ENCODE results near the gene SLC4A9. TPM values are rescaled to one million over a fixed set of nuclear protein-coding genes. Genes with fewer than 3 reads are reported as not detected.
A peak's percentile ranks its signal among the peaks of the same experiment; 100 is the strongest.

Gene SLC4A9
- total RNA-seq, 1 donor from 2014 or later, result 0.32 TPM

DNA sequence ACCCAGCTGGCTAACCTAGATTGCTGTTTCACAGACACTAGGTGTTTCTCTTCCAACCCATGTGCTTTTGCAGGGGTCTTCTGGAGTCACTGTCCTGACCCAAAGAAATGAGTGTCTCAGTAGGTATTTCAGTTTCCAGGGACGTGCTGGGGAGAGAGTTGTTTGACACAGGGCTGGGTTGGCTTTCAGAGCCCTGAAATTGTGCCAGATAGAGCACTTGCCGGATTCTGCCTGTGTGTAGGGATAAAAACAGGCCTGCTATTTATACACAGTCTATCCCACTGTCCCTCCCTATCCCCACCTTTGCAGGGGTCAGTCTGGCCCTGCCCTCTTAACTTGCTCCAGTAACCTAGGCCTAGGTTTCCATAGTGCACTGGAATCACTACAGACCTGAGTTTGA is 12.6 kb upstream of the SLC4A9 start:
- ATAC-seq, result no peak
- Histone ChIP-seq H3K4me3 (no peak overlapping the region), H3K36me3 (no peaks in the 10 kb centered on the region), H3K27ac (peak overlapping the region; percentile 77), H3K9me3 (no peaks in the 10 kb centered on the region), H3K27me3 (ENCODE audit: low read depth) (no peaks in the 10 kb centered on the region), H3K4me1 (peaks cover 56% of the 10 kb centered on the region)
- TF ChIP-seq, protein P1, sequence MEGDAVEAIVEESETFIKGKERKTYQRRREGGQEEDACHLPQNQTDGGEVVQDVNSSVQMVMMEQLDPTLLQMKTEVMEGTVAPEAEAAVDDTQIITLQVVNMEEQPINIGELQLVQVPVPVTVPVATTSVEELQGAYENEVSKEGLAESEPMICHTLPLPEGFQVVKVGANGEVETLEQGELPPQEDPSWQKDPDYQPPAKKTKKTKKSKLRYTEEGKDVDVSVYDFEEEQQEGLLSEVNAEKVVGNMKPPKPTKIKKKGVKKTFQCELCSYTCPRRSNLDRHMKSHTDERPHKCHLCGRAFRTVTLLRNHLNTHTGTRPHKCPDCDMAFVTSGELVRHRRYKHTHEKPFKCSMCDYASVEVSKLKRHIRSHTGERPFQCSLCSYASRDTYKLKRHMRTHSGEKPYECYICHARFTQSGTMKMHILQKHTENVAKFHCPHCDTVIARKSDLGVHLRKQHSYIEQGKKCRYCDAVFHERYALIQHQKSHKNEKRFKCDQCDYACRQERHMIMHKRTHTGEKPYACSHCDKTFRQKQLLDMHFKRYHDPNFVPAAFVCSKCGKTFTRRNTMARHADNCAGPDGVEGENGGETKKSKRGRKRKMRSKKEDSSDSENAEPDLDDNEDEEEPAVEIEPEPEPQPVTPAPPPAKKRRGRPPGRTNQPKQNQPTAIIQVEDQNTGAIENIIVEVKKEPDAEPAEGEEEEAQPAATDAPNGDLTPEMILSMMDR (IDR thresholded peaks at IDR 0.05), result no peak
- intact Hi-C loops (cut with DNase I), result loop anchor here (5.0 kb wide), 1 partner anchor 105 kb away; no protein-coding TSS in a partner anchor
- DNase-seq, result no peak

DNA sequence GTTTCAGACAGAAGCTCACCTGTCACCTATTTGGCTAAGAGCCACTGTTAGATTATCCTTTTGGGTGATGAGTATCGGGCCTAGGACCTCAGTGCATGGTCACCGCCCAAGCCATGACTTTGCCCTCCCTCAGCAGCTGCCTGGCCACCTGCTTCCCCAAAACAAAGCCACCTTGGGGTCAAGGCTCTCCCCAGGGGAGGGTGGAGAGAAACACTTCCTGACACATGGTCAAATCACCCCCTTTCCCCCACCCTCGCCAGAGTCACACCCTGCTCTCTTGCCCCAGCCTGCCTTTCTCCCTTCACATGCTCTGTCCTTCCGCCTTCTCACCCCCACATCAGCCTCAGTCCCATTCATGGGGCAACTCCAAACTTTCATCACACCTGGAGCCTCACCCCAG is 11.9 kb upstream of the SLC4A9 start:
- TF ChIP-seq, protein P1 (IDR thresholded peaks at IDR 0.05), result no peak
- Histone ChIP-seq H3K9me3 (no peaks in the 10 kb centered on the region), H3K4me1 (peaks cover 48% of the 10 kb centered on the region), H3K4me3 (no peak overlapping the region), H3K36me3 (no peaks in the 10 kb centered on the region), H3K27ac (peak overlapping the region; percentile 14), H3K27me3 (ENCODE audit: low read depth) (no peaks in the 10 kb centered on the region)
- DNase-seq (no peak), ATAC-seq (no peak)
- intact Hi-C loops (cut with DNase I), result loop anchor here (5.0 kb wide), 1 partner anchor 106 kb away; no protein-coding TSS in a partner anchor

DNA sequence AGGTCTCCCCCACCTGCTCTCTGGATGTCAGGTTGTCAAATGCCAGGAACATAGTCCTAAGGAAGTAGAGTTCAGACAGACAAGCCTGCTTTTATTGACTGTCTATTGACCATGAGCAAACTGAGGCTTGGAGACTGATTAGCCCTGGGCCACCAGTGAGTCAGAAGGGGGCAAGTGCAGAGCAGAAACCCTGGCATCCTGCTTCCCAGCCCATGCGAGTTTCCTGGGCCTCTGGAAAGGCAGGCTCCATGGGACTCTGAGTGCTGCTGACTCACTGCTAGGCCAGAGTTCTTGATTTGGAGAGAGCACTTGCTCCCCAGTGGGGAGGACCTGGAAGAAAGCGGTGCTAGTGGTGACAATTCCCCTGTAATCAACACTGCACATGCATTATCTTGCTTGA is 10.8 kb upstream of the SLC4A9 start:
- Histone ChIP-seq H3K4me3 (no peak overlapping the region), H3K27ac (no peak overlapping the region), H3K4me1 (peaks cover 37% of the 10 kb centered on the region), H3K9me3 (no peaks in the 10 kb centered on the region), H3K27me3 (ENCODE audit: low read depth) (no peaks in the 10 kb centered on the region), H3K36me3 (no peaks in the 10 kb centered on the region)
- intact Hi-C loops (cut with DNase I), result loop anchor here (5.0 kb wide), 1 partner anchor 107 kb away; no protein-coding TSS in a partner anchor
- ATAC-seq (no peak), DNase-seq (no peak)
- TF ChIP-seq, protein P1 (IDR thresholded peaks at IDR 0.05), result no peak

DNA sequence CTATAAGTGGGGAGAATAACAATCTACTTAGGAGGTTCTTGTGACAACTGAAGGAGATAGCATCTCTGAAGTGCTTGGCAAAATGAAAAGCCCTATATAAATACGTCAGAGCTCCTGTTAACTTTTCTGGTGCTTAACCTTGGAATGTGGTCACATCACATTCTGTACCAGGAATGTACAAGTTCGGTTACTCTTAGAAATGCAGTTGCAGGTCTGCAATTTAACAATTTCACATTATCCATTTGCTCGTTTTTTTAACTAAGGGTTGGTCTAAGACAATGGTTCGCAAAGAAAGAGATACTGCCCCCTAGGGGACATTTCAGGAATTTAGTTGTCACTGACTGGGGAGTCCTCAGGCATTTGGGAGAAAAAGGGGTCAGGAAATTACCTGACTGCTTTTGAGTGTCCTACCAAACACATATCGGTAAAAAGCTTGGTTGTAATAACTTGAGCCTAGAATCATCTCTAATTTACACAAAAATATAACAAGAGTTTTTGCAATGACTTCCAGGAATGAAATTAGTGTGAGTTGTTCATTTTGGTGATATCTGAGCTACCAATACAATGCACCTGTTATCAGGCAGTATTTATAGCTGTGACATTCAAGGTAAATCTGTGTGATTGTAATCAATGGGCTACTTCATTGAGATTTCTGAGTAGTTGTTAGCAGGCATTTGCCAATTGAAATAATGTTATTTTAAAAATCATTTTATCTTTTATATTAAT is 8.2 kb upstream of the SLC4A9 start:
- H3K36me3 ChIP-seq, result no peaks in the 10 kb centered on the region
- no peak overlapping the region for H3K4me3 ChIP-seq
- DNase-seq, result no peak
- peaks cover 23% of the 10 kb centered on the region for H3K4me1 ChIP-seq
- no peaks in the 10 kb centered on the region for H3K27me3 ChIP-seq (ENCODE audit: low read depth)
- TF ChIP-seq, protein P1 (IDR thresholded peaks at IDR 0.05), result peak; percentile 91
- H3K27ac ChIP-seq, result no peak overlapping the region
- intact Hi-C loops (cut with DNase I), result no loop called here
- peak; percentile 66 to 80 for ATAC-seq
- no peaks in the 10 kb centered on the region for H3K9me3 ChIP-seq

DNA sequence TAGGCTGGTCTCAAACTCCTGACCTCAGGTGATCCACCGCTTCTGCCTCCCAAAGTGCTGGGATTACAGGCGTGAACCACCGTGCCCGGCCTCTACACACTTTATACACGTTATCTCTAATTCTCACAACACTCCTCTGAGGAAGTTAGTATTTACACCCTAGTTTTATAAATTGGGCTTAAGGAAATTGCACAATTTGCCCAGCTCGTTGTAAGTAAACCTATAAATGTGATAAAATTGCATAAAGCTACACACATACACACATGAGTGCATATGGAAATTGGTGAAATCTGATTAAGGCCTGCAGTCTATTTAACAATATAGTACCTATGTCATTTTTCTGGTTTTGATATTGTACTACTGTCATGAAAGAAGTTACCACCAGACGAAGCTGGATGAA is 4.4 kb upstream of the SLC4A9 start:
- ATAC-seq (no peak), DNase-seq (no peak)
- intact Hi-C loops (cut with DNase I), result no loop called here
- Histone ChIP-seq H3K9me3 (no peaks in the 10 kb centered on the region), H3K36me3 (no peaks in the 10 kb centered on the region), H3K4me1 (peaks cover 19% of the 10 kb centered on the region), H3K4me3 (no peak overlapping the region), H3K27me3 (ENCODE audit: low read depth) (no peaks in the 10 kb centered on the region), H3K27ac (no peak overlapping the region)
- TF ChIP-seq, protein P1 (IDR thresholded peaks at IDR 0.05), result no peak

Data from lower lobe of right lung (tissue), 2 donors.